GM23338 (cell line): Measurements from ENCODE around the gene NFXL1. TPM values are rescaled to one million over a fixed set of nuclear protein-coding genes. Genes with fewer than 3 reads are reported as not detected.

Experiments used
- ATAC-seq: fragments of 200-7000 bp; cut with Tn5 transposase; 3 replicates; pipeline ENCODE4 v1.9.1; 2020
- DNase-seq: peaks from one replicate; pipeline ENCODE4 v3.0.0-alpha.2; 2015; ENCODE audit warnings: low spot score
- H2AFZ ChIP-seq: fragments of 200-600 bp; sonication (generic); 2 replicates; pipeline ENCODE4 v1.8.0; 2016; ENCODE audit warnings: antibody characterized with exemption, mild to moderate bottlenecking, moderate library complexity
- H3F3A ChIP-seq: fragments of 200-600 bp; sonication (generic); replicated peaks from 2 replicates; pipeline ENCODE4 v1.8.0; 2017; ENCODE audit warnings: antibody characterized with exemption, mixed run types, low read depth
- H3K27ac ChIP-seq: fragments of 200-600 bp; sonication (generic); 2 replicates; pipeline ENCODE4 v1.6.1; 2016; ENCODE audit warnings: low read depth
- H3K27me3 ChIP-seq: fragments of 200-600 bp; sonication (generic); 2 replicates; pipeline ENCODE4 v1.8.0; 2016; ENCODE audit warnings: mild to moderate bottlenecking, mixed run types, moderate library complexity; ENCODE audit not compliant: insufficient read depth
- H3K36me3 ChIP-seq: fragments of 200-600 bp; sonication (generic); 2 replicates; pipeline ENCODE4 v1.8.0; 2016; ENCODE audit warnings: mild to moderate bottlenecking; ENCODE audit not compliant: insufficient read depth
- H3K4me1 ChIP-seq: fragments of 200-600 bp; sonication (generic); 2 replicates; pipeline ENCODE4 v1.8.0; 2016; ENCODE audit warnings: mild to moderate bottlenecking, moderate library complexity; ENCODE audit not compliant: insufficient read depth
- H3K4me2 ChIP-seq: fragments of 200-600 bp; sonication (generic); 2 replicates; pipeline ENCODE4 v1.7.1; 2017; ENCODE audit warnings: mixed run types
- H3K4me3 ChIP-seq: fragments of 200-600 bp; sonication (generic); 2 replicates; pipeline ENCODE4 v1.6.1; 2016; ENCODE audit warnings: mixed run types
- H3K79me2 ChIP-seq: fragments of 200-600 bp; sonication (generic); replicated peaks from 2 replicates; pipeline ENCODE4 v1.8.0; 2017; ENCODE audit warnings: mild to moderate bottlenecking; ENCODE audit not compliant: insufficient read depth
- H3K9me2 ChIP-seq: fragments of 200-600 bp; sonication (generic); 2 replicates; pipeline ENCODE4 v1.8.0; 2017; ENCODE audit not compliant: insufficient read depth
- H4K20me1 ChIP-seq: fragments of 200-600 bp; sonication (generic); replicated peaks from 2 replicates; pipeline ENCODE4 v1.8.0; 2017; ENCODE audit warnings: mild to moderate bottlenecking; ENCODE audit not compliant: insufficient read depth
- H3K27ac Mint-ChIP-seq: 2 replicates; pipeline ENCODE4 v1.8.0; 2020; ENCODE audit warnings: inconsistent platforms, mild to moderate bottlenecking, moderate library complexity, mixed read lengths
- H3K27me3 Mint-ChIP-seq: 3 replicates; pipeline ENCODE4 v1.8.0; 2022; ENCODE audit warnings: low read depth, mild to moderate bottlenecking, moderate library complexity, mixed read lengths, inconsistent platforms; ENCODE audit not compliant: insufficient read depth, poor library complexity
- H3K36me3 Mint-ChIP-seq: 3 replicates; pipeline ENCODE4 v1.8.0; 2021; ENCODE audit warnings: low read depth, mild to moderate bottlenecking, inconsistent platforms, moderate library complexity, mixed read lengths
- H3K4me1 Mint-ChIP-seq: 3 replicates; pipeline ENCODE4 v1.8.0; 2020; ENCODE audit warnings: mild to moderate bottlenecking, inconsistent platforms, mixed read lengths
- H3K4me3 Mint-ChIP-seq: 3 replicates; pipeline ENCODE4 v1.8.0; 2021; ENCODE audit warnings: moderate library complexity, mild to moderate bottlenecking, inconsistent platforms, mixed read lengths
- H3K9me3 Mint-ChIP-seq: 3 replicates; pipeline ENCODE4 v1.8.0; 2020; ENCODE audit warnings: moderate library complexity, mild to moderate bottlenecking, inconsistent platforms, mixed read lengths
- CTCF ChIP-seq, 2 experiments: fragments of 200-600 bp in 1 of 2; sonication (generic) in 1 of 2; conservative IDR thresholded peaks; 2 replicates each; pipeline versions ENCODE4 v1.5.1 to v1.6.1; 2016 to 2017; ENCODE audit warnings: antibody characterized with exemption in 2 of 2, low read depth in 2 of 2, mild to moderate bottlenecking in 2 of 2, moderate library complexity in 1 of 2
- ETS1 ChIP-seq: IDR thresholded peaks from 2 replicates; pipeline ENCODE4 v1.6.1; 2016; ENCODE audit warnings: antibody characterized with exemption
- EZH2 ChIP-seq: fragments of 200-600 bp; sonication (generic); IDR thresholded peaks from one replicate; pipeline ENCODE4 v1.8.0; 2017; ENCODE audit warnings: antibody characterized with exemption, mild to moderate bottlenecking, low read depth; ENCODE audit not compliant: unreplicated experiment
- EZH2phosphoT487 ChIP-seq: fragments of 200-600 bp; sonication (generic); IDR thresholded peaks from one replicate; pipeline ENCODE4 v1.8.1; 2018; ENCODE audit warnings: antibody characterized with exemption; ENCODE audit not compliant: unreplicated experiment
- NANOG ChIP-seq: IDR thresholded peaks from 2 replicates; pipeline ENCODE4 v1.6.1; 2016; ENCODE audit warnings: antibody characterized with exemption, borderline replicate concordance
- POLR2AphosphoS5 ChIP-seq: IDR thresholded peaks from 2 replicates; pipeline ENCODE4 v1.6.1; 2016; ENCODE audit warnings: antibody characterized with exemption, low read depth
- STAT1 ChIP-seq: IDR thresholded peaks from one replicate; pipeline ENCODE4 v1.6.1; 2016; ENCODE audit warnings: antibody characterized with exemption; ENCODE audit not compliant: unreplicated experiment
- ZNF114 ChIP-seq: fragments of 250-450 bp; sonication (Bioruptor Pico); IDR thresholded peaks from 2 replicates; pipeline ENCODE4 v1.5.0; 2020; ENCODE audit warnings: mild to moderate bottlenecking, moderate library complexity
- ZNF331 ChIP-seq: fragments of 250-450 bp; sonication (Bioruptor Pico); IDR thresholded peaks from 2 replicates; pipeline ENCODE4 v1.5.0; 2020; ENCODE audit warnings: low read depth, mild to moderate bottlenecking, moderate library complexity
- ZNF462 ChIP-seq: fragments of 250-450 bp; sonication (Bioruptor Pico); IDR thresholded peaks from 2 replicates; pipeline ENCODE4 v1.5.0; 2020; ENCODE audit warnings: mild to moderate bottlenecking, moderate library complexity
- polyA plus RNA-seq: library from polyadenylated mRNA; unstranded; fragments of >200 nt; fragmentation: Nextera tagmentation; extraction: Ambion mirVana; gene quantifications from 2 replicates; pipeline ENCODE4 v1.2.1, GENCODE V29; 2016
- total RNA-seq: library from RNA; depleted of rRNA; stranded (reverse); fragments of >200 nt; shearing (Covaris generic); gene quantifications from 2 replicates; pipeline ENCODE4 v1.2.3, GENCODE V29; 2014

The NFXL1 gene
- total and polyA plus RNA-seq, 2 experiments from 2014 or later: 19.4 to 31.7 TPM

GRCh38 chr4:47876310-47876709 is 38.1 kb downstream of the NFXL1 start:
- Mint-ChIP-seq H3K36me3 (peaks cover 69% of the 10 kb centered on the region), H3K27me3 (peaks cover 2% of the 10 kb centered on the region), H3K4me3 (no peak overlapping the region), H3K9me3 (no peaks in the 10 kb centered on the region; the same call in 2 of the 3 replicates), H3K27ac (no peak overlapping the region), H3K4me1 (no peaks in the 10 kb centered on the region)
- H3K27me3 ChIP-seq: no peaks in the 10 kb centered on the region
- H3K9me2 ChIP-seq: no peaks in the 10 kb centered on the region
- ATAC-seq: no peak
- no peak for DNase-seq
- no peak overlapping the region for H3K27ac ChIP-seq
- TF ChIP-seq EZH2 (no peak), POLR2AphosphoS5 (no peak), ZNF114 (CRISPR knock-in tag) (no peak)
- H3K4me2 ChIP-seq: no peak overlapping the region
- no peaks in the 10 kb centered on the region for H3K79me2 ChIP-seq
- H3K4me1 ChIP-seq: no peaks in the 10 kb centered on the region
- no peaks in the 10 kb centered on the region for H4K20me1 ChIP-seq
- peaks cover 56% of the 10 kb centered on the region for H3K36me3 ChIP-seq
- no peak overlapping the region for H2AFZ ChIP-seq
- H3F3A ChIP-seq: no peaks in the 10 kb centered on the region
- no peak overlapping the region for H3K4me3 ChIP-seq

GRCh38 chr4:47873877-47874541 is 40.4 kb downstream of the NFXL1 start:
- Histone ChIP-seq H3K79me2 (peaks cover 7% of the 10 kb centered on the region), H3K36me3 (peaks cover 47% of the 10 kb centered on the region), H3F3A (no peaks in the 10 kb centered on the region), H3K4me3 (no peak overlapping the region), H3K27me3 (no peaks in the 10 kb centered on the region), H3K4me1 (no peaks in the 10 kb centered on the region), H4K20me1 (no peaks in the 10 kb centered on the region; the same call in 1 of the 2 replicates), H3K4me2 (no peak overlapping the region), H3K27ac (no peak overlapping the region), H3K9me2 (no peaks in the 10 kb centered on the region), H2AFZ (no peak overlapping the region)
- no peak for DNase-seq
- Mint-ChIP-seq H3K36me3 (peaks cover 75% of the 10 kb centered on the region), H3K27me3 (peaks cover 2% of the 10 kb centered on the region), H3K9me3 (no peaks in the 10 kb centered on the region; the same call in 2 of the 3 replicates), H3K4me1 (no peaks in the 10 kb centered on the region), H3K4me3 (no peak overlapping the region), H3K27ac (no peak overlapping the region)
- no peak for TF ChIP-seq EZH2phosphoT487
- no peak for TF ChIP-seq ZNF331 (CRISPR knock-in tag)
- TF ChIP-seq ETS1: no peak
- TF ChIP-seq CTCF (conservative IDR thresholded peaks at IDR 0.05; ENCODE audit: low read depth in 2 of 2): no peak
- no peak for TF ChIP-seq STAT1
- no peak for TF ChIP-seq NANOG
- no peak for TF ChIP-seq EZH2
- TF ChIP-seq ZNF462 (CRISPR knock-in tag): no peak
- ATAC-seq: no peak
